Endometrial microvascular endothelial cells (primary cell): ENCODE results near the gene MED27. TPM values are rescaled to one million over a fixed set of nuclear protein-coding genes. Genes with fewer than 3 reads are reported as not detected.

Experiments used
- in situ Hi-C: cut with HindIII; loops from 2 replicates; pipeline ENCODE4 v1.10.0; 2017; ENCODE audit warnings: low sequenced_read_pairs, low pct_unique_long_range_greater_than_20kb; ENCODE audit errors: inconsistent ontology term
- total RNA-seq: library from RNA; depleted of rRNA; stranded (reverse); fragments of >200 nt; gene quantifications from one replicate; pipeline ENCODE4 v1.2.3, GENCODE V29; 2015; ENCODE audit errors: inconsistent ontology term

MED27 gene
- total RNA-seq, 1 donor from 2014 or later, result 47.5 TPM

DNA sequence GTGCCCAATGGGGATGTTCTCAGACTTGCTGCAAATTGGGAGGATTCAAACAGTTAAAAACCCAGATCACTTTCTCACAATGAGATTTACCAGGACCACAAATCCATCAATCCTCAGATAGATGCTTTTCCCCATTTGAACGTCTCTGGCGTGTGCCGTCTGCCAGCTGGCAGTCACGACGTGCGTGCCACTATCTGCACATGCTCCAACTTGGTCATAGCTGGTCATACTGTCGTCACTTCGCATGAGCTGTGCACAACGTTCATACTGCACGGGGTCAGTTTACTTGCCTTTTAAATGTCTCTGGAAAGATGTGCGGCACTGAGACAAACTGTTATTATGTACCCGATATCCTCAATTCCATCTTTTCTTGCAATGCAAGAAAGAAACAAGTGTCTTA lies 221.5 kb downstream of the MED27 start:
- in situ Hi-C loops, result no loop called here

DNA sequence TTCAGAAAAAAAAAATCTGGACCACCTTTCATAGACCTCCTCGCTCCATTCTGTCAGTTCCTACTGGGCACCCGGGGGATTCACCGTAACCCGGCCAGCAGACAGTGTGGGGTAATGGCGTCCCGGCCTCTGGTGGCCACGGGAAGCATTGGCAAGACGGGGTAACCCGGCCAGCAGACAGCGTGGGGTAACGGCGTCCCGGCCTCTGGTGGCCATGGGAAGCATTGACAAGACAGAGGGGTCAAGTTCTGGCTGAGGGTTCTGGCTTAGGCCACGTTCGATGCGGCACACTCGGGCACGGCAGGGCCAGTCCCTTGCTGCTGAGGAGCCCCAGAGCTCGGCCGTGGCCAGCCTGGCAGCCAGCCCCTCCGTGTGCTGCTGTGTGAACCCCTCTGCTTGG lies 223.6 kb downstream of the MED27 start:
- in situ Hi-C loops, result no loop called here

DNA sequence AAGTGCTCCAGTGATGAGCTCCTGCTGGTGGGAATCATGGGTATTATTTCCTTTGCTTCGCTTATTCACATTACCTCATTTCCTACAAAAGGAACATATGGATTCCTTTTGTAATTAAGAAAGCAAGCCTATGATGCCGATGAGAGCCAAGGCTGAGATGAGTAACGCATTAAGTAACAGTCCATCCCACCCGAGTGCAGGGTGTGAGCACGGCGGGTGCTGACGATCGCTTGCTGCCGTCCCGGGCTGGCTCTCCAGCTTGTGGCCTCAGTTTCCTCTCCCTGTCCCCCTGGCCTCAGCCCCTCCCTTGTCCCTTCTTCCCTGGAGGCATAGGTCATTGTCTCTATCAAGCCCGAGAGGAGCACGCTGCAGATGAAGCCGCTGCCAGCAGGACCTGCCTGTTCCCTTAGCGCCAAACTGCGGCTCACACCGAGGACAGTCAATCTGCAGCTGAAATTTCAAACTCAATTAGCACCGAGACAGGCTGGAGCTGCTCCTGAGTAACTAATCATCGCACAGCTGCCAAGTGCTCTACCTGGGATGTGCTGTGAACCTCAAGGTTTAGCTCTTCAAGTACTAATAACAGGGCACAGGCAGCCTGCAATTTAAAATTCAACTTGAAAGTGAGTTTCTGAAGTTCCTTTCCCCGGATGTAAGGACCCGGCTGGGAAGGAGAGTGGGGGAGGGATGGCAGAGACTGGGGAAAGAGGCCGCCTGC lies 224.6 kb downstream of the MED27 start:
- in situ Hi-C loops, result no loop called here

DNA sequence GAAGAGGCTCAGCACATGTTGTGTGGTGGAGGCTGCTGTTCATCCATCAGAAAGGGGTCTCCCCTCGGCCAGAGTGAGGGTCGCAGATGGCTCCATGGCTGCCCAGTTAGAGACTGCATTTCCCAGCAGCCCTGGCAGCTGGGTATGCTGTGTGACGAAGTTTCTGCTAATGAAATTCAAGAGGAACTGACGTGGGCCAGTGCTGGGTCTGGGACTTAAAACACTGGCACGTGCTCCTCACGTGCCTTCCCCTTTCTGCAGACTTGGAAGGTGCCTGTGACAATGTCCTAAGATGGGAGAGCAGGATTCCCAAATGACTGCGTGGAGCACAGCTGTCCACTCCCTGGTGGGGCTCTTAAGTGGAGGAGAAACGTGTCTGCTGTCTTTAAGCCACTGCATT lies 225.3 kb downstream of the MED27 start:
- in situ Hi-C loops, result no loop called here

DNA sequence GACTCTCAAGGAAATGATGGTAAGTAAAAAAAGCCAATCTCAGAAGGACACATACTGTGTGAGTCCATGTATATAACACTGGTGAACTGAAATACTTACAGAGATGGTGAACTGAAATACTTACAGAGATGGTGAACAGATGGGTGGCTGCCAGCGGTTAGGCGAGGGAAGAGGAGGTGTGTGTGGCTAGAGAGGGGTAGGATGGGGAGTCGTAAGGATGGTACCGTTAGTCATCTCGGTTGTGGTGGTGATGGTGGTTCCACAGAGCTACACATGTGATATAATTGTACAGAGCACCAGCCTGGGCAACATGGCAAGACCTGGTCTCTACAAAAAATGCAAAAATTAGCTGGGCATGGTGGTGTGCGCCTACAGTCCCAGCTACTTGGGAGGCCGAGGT lies 226.2 kb downstream of the MED27 start:
- in situ Hi-C loops, result no loop called here

DNA sequence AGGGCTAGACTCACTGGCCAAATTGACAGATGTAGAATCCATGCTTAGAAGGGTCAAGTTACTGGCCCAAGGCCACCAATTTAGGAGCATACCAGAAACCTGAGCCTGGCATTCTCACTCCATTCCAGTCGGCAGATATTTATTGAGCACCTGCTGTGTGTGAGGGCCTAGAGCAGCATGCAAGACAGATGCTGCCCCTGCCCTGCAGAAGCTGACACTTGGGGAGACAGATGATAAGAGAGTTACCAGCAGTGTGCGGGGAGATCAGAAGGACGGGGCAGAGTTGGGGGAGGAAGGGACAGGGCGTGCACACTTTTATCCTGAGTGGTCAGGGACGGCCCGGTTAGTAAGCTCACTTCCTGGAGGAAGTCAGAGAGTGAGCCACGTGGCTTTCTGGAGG lies 228.3 kb downstream of the MED27 start:
- in situ Hi-C loops, result no loop called here

DNA sequence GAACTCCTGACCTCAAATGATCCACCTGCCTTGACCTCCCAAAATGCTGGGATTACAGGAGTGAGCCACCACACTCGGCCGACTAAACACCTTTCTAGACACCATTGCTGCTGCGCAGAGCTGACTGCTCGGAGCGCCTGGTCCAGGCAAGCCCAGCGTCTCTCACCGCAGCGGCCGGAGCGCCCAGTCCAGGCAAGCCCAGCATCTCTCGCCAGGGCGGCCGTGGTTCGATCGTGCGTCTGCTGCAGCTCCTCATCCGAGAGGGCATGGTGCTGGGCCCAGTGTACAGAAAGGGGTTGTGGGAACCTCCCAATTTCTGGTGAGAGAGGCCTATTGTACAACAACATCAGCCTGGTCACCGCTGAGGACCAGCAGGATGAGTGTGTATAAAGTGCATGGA lies 230.3 kb downstream of the MED27 start:
- in situ Hi-C loops, result no loop called here

DNA sequence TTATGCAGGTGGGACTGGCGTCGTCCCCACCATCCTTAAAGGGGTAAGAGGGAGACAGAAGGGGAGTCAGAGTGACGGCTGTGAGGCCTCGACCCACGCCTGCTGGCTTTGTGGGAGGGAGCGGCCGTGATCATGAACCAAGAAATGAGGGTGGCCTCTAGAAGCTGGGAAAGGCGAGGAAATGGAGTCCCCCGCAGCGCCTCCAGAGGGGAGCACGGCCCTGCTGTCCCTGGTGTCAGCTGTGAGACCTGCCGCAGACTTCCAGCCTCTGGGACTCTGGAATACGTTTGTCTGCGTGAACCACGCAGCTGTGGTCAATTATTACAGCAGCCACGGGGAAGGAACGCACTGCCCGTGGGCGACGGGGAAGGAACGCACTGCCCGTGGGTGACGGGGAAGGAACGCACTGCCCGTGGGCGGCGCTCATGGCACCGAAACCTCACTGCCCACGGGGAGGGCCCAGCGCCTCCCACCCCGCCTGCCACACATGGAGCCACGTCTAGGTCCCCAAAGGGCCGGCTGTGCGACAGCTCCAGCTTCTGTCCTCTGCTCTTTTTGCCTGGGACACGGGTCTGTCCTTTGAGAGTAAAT lies 231.0 kb downstream of the MED27 start:
- in situ Hi-C loops, result no loop called here

DNA sequence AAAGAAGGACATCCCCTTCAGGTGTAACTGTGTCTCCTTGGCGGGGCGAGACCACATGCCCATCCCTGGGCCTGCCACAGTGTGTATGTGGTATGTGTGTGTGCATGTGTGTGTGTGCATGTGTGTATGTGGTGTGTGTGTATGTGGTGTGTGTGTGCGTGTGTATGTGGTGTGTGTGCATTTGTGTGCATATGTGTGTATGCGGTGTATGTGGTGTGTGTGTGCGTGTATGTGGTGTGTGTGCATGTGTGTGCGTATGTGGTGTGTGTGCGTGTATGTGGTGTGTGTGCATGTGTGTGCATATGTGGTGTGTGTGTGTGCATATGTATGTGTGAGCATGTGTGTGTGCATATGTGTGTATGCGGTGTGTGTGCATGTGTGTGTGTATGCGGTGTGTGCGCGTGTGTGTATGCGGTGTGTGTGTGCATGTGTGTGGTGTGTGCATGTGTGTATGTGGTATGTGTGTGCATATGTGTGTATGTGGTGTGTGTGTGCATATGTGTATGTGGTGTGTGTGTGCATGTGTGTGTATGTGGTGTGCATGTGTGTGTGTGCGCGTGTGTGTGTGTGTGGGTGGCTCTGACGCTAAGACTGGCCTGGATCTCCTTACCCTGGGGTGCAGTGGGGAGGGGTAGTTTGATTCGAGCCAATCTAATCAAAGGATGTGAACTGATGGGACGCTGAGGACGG lies 231.9 kb downstream of the MED27 start:
- in situ Hi-C loops, result no loop called here

DNA sequence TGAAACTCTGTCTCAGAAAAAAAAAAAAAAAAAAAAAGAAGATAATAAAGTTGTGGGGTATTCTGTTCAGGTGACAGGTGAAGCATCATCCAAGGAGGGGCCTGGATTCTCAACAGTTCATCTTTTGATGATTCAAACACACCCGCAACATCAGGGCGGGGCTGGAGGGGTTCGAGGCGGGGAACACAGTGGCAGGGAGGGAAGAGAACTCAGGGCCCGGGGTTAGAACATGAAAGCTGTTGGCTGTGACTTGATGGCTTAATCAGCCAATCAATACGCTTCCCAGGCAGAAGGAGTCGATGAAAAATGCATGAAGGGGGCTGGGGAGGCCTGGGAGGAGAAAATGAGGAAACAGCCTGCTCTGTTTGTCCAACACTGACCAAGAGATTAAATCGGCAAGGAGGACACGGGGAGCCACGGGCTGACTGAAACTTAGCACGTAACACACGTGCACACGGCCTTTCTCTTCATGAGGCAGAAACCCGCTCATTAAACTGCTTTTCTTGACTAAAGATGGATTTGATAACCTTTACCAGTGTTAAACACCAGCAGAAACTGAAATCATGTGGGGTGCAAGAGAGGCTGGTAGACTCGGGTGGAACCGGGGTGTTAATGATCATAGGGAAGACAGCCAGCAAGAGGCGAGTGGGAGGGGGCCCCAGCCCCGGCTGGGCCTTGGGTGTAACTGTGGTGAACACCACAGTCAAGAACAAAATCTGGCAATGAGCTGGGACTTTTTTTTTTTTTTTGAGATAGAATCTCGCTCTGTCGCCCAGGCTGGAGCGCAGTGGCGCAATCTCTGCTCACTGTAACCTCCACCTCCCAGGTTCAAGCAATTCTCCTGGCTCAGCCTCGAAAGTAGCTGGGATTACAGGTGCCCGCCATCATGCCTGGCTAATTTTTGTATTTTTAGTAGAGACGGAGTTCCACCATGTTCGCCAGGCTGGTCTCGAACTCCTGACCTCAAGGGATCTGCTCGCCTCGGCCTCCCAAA lies 234.1 kb downstream of the MED27 start:
- in situ Hi-C loops, result no loop called here

DNA sequence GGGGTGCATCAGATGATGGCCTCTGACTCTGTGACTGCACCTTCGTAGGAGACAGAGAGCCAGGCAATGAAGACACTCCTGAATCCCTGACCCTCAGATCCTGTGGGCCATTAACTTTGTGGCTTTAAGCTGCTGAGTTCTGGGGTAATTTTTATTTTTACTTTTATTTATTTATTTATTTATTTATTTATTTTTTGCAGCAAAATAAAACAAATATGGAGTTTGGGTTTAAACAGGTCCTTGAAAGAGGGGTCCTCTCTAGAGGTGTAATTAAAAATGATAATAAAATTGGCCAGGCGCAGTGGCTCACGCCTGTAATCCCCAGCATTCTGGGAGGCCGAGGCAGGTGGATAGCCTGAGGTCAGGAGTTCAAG lies 234.9 kb downstream of the MED27 start:
- in situ Hi-C loops, result no loop called here

DNA sequence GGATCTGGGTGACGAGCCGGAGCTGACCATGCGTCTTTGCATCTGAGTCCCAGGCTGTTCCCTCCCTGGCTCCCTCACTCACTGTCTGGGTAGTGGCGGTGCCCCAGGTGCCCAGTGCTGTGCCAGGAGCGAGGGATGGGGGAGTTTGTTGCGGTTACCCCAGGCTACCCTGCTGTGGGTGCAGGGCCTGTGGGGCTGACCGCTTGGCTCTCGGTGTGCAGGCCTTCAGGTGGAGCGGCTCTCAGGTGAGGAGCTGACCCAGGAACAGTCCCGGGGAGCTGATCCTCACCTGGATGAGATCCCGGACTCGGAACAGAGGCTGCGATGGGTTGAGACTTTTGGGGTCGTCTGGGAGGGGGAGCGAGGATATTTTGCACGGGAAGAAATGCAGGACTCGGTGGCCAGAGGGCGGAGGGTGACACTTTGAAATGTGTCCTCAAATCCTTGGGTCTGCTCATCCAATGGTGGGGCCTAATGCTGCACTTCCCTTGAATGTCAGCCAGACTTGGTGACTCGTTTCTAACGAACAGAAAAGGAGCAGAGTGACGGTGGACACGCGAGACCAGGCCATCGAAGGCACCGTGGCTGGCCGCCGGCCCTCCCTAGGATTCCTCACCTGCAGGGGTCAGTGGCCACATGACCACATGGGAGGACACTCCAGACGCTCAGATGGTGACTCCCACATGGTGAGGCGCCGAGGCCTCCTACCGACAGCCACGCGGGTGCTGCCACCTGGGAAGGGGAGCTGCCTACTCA lies 235.5 kb downstream of the MED27 start:
- in situ Hi-C loops, result no loop called here

DNA sequence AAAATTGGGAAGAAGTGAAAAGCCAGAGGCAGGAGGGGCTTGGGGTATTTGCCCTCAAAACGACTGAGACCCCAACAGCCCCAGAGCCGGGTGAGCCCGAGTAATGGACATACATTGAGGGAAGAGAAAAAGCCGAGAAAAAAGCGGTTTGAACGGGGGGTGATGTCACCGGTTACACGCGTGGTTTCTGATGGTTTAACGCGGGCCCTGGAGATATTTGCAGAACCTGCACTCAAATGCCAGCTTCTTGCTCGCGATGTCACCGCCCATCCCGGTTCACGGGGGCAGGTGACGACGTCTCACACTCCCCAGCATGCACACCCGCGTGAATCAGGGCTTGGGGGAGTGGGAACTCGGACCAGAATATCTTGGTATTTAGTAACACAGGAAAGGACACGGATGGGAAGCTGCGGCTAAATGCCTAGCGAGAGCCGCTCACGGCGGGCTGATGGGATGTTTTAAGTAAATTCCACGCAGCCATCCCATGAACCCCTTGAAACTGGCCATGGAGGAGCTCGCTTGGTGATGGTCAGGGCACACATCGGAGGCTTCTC lies 237.8 kb downstream of the MED27 start:
- in situ Hi-C loops, result no loop called here

DNA sequence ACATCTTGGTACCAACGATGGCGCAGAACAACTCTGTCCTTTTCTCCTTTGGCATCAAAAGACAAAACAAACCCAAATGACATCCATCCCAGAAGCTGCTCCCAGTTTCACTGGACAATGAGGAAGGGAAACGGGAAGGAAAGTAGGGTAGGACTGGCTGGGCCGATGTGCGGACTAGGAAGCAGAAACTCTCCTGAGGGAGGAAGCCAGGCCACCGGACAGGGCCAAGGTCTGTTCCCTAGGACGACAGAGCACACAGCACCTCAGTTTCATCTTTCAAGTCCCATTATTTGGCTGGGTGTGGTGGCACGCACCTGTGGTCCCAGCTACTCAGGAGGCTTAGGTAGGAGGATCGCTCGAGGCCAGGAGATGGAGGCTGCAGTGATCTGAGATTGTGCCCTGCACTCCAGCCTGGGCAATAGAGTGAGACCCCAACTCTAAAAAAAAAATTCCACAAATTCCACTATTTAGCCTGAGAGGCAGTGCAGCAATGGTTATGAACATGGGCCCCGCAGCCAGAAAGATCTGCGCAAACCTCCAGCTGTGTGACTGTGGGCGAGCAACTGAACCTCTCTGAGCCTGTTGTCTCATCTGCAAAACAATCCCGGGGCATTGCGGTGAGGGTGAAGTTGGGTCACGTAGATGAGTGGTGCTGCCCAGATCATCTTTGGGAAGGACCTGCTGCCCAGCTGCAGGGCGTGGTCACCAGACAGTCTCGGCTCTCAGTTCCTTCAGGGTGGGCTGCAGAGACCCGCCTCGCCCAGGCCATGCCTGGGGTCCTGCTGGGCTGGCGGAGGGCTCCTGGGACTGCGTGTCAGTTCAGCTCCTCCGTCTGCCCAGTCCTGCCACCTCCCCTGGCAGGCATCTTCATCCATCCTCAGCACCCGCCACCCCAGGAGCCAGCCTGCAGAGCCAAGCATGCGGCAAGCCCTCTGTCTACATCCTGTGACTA lies 238.6 kb downstream of the MED27 start:
- in situ Hi-C loops, result no loop called here

DNA sequence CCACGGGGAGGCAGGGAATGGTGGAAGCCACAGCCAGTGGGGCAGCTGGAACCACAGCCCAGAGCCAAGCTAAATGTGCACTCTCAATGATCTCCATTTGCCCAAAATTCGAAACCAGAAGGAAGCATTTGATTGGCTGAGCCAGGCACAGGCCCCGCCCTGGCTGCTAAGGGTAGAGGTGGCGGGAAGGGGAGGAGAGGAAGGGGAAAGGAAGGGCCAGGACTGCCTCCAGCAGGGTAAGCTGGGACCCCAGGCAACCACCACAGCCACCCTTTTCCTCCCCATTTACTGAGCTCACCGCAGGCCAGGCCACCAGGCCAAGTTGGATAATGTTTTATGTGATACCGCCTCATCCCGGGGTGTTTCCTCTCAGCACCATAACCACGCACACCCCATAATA lies 239.4 kb downstream of the MED27 start:
- in situ Hi-C loops, result no loop called here

DNA sequence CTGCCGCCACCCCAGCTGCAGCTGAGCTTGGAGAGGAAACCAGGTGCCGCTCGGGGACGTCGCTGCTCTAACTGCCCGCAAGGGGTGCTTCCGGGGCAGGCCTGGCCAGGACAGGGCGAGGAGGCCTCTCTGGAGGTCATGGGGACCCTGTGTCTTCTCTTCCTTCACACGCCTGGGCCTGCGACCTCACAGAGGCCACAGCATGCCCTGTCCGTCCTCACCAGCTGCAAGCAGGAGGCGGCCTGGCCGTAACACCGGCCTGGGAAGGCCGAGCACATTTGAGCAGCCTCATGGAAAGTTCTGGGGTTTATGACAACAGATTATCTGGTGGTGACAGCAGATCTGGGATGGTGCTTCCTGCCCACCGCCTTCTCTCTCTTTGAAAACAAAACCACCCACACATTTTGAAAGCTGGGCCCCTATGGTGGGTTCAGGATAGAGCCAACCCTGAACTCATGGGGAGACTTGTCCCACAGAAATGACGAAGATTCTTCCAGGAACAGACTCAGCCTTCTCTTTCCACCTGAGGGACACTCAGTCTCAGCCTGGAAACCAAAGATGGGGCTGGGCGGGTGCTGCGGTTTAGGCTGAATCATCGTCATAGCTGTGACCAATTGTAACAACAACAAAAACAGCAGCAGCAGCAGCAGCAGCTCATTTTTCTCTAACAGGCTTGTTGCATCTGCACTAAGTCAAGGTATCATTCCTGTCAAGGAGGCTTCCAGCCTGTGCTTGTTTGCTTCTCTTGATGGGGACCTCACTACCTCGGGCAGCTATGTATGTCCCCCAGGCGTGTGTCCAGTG lies 240.2 kb downstream of the MED27 start:
- in situ Hi-C loops, result no loop called here
